Memory B cell (primary cell): ENCODE results near the gene ABCA13.

ENCODE experiments used
- ATAC-seq: fragments of 150-1000 bp; cut with Tn5 transposase; 2 replicates; pipeline ENCODE4 v1.10.0; 2021; ENCODE audit warnings: low read depth, mild to moderate bottlenecking, moderate library complexity
- DNase-seq, 2 donors: peaks; one replicate each; pipeline ENCODE4 v3.0.0; 2022; ENCODE audit warnings: low spot score in 2 of 2
- H3K27ac Mint-ChIP-seq: one replicate; pipeline ENCODE4 v1.8.0; 2022; ENCODE audit warnings: mild to moderate bottlenecking, moderate library complexity, mixed read lengths
- H3K27me3 Mint-ChIP-seq: one replicate; pipeline ENCODE4 v1.8.0; 2022; ENCODE audit warnings: mixed read lengths
- H3K36me3 Mint-ChIP-seq: one replicate; pipeline ENCODE4 v1.8.0; 2022; ENCODE audit warnings: mild to moderate bottlenecking, mixed read lengths
- H3K4me1 Mint-ChIP-seq: one replicate; pipeline ENCODE4 v1.8.0; 2022; ENCODE audit warnings: mixed read lengths
- H3K4me3 Mint-ChIP-seq: one replicate; pipeline ENCODE4 v1.8.0; 2022; ENCODE audit warnings: mild to moderate bottlenecking, moderate library complexity, mixed read lengths
- H3K9me3 Mint-ChIP-seq: one replicate; pipeline ENCODE4 v1.8.0; 2022; ENCODE audit warnings: mixed read lengths

The ABCA13 gene

DNA sequence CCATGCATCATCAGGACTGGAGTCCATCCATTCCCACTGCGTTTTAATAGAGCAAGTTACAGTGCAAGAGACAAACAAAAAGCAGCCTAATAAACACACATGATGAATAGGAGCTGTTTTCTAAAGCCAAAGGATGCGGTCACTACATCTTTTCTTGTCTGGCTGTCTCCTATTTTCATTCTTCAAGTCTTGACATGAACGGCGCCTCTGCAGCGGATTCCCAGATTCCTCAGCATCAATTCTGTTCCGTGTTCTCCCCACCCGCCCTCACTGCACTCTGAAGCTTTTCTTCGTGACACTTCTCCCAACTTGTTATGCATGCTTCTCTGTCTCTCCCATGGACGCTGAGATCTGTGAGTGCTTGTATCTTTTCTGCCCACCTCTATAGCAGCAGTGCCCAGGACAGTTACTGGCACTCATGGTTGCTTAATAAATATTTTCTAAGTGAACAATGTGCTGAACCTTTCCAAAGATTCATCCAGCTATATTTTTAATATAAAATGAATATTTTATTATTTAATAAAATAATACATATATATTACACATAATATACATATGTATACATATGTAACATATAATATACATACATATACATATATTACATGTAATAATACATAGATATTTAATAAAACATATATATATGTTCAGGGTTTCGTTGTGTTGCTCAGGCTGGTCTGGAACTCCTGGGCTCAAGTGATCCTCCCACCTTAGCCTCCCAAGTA lies 242.9 kb downstream of the ABCA13 start:
- no peaks in the 10 kb centered on the region for H3K9me3 Mint-ChIP-seq

DNA sequence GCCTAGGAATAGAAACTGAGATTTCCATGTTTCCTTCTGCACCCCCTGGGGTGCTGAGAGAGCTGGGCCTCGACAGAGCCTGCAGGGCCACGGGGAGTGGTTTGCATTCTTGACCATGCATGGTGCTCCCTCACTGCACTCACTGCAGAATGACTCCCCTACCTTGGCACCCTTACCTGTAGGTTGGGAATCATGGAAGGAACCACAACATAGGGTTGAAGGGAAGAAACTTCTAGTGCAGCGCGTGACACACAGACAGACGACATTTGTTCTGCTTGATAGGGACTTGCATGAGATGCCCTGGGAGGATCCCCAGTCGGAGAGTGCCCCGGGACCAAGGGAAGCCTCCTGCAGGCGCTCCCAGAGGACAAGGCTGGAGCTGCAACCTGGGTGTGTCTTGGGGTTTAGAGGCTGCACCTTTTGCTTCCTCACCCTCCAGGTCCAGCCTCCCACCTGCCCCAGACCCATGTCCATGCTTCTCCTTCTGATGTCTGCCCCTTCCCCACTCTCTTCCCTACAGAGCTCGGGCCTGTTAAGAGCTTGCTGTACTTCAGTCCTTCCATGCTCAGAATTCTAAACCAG lies 245.2 kb downstream of the ABCA13 start:
- Mint-ChIP-seq H3K4me1 (no peaks in the 10 kb centered on the region), H3K27me3 (no peaks in the 10 kb centered on the region), H3K9me3 (no peaks in the 10 kb centered on the region), H3K4me3 (no peak overlapping the region), H3K36me3 (no peaks in the 10 kb centered on the region), H3K27ac (no peak overlapping the region)
- DNase-seq (no peak), ATAC-seq (no peak)

More for the DNA sequence above, 242.9 kb downstream of the ABCA13 start:
- Mint-ChIP-seq H3K4me1 (no peaks in the 10 kb centered on the region), H3K27ac (no peak overlapping the region), H3K27me3 (no peaks in the 10 kb centered on the region), H3K36me3 (peaks cover 2% of the 10 kb centered on the region), H3K4me3 (no peak overlapping the region)
- ATAC-seq: no peak
- no peak for DNase-seq

DNA sequence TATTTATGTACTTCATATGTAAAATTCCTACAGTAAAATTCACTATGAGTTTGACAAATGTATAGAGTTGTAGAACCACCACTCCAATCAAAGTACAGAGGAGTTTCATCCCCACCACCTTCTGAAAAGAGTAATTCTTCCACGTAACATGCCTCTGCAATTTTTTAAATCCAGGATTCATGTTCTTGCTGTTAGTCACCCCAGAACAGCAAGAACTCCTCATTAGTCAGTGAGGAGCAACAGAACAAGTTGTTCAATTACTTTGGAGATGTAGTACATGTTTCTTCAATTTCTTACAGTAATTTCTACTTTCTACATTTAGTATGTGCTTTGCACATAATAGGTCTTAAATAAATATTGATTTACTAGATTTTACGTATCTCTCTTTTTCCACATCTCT lies 248.1 kb downstream of the ABCA13 start:
- Mint-ChIP-seq H3K9me3 (no peaks in the 10 kb centered on the region), H3K27ac (no peak overlapping the region), H3K4me3 (no peak overlapping the region), H3K36me3 (no peaks in the 10 kb centered on the region), H3K27me3 (peaks cover 2% of the 10 kb centered on the region), H3K4me1 (no peaks in the 10 kb centered on the region)
- ATAC-seq (no peak), DNase-seq (no peak)

DNA sequence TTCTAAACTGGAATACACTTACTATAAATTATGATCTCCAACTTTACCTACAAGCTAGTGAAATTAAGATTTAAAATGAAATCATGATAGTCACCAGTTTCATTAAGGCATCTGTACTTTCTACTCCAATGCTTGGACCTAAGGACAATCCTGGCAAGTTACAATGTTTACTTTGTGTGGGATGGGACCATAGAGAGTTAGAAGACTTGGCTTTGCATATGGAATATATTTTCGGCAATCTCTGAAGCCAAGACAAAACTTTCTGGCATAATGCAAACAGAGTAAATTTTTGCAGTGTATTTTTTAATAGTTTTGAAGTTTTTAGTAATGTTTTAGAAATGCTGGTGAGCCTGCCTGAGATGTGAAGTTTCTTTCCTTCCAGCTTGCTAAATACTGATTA lies 248.9 kb downstream of the ABCA13 start:
- no peak for DNase-seq
- Mint-ChIP-seq H3K9me3 (no peaks in the 10 kb centered on the region), H3K36me3 (no peaks in the 10 kb centered on the region), H3K4me1 (no peaks in the 10 kb centered on the region), H3K4me3 (no peak overlapping the region), H3K27me3 (peaks cover 2% of the 10 kb centered on the region), H3K27ac (no peak overlapping the region)
- ATAC-seq: no peak

DNA sequence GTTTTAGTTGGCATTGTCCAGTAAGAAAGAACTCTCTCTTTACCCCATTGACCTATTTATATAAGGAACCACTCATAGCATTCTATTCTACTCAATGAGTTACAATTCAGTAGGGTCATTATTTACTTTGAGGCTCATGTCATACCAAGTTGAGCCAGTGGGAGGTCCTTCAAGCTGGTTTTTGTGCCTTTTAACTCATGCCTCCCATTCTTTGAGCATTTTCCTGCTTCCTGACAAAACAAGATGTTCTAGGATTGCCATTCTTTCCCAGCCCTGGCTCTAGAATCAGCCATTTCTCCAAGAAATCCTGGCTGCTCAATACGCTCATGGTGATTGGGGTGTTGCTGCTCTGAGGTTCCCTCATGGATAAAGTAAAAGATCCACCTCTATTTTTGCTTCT lies 250.1 kb downstream of the ABCA13 start:
- no peaks in the 10 kb centered on the region for H3K36me3 Mint-ChIP-seq
- no peak overlapping the region for H3K4me3 Mint-ChIP-seq
- H3K27me3 Mint-ChIP-seq: peaks cover 2% of the 10 kb centered on the region
- DNase-seq (no peak), ATAC-seq (no peak)
- no peaks in the 10 kb centered on the region for H3K9me3 Mint-ChIP-seq
- no peak overlapping the region for H3K27ac Mint-ChIP-seq
- no peaks in the 10 kb centered on the region for H3K4me1 Mint-ChIP-seq

DNA sequence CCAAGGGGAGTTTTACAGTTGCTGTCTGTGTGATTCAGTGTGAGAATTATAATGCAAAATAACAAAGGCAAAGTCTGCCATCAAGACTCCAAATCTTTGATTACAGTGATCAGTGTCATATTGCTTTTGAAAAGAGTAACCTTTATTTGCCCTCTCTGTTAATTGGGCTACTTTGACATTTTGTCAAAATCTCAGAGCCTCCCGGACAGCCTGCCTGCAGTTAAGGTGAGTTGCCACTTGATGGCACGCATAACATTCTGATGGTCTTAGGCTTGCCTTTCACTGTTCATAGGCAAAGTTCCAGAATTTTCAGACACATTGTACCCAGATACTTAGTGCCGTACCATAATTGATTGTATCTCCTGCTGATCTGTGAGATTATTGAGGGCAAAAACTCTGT lies 253.5 kb downstream of the ABCA13 start:
- Mint-ChIP-seq H3K27me3 (peaks cover 2% of the 10 kb centered on the region), H3K27ac (no peak overlapping the region), H3K9me3 (no peaks in the 10 kb centered on the region), H3K4me3 (no peak overlapping the region), H3K36me3 (no peaks in the 10 kb centered on the region), H3K4me1 (no peaks in the 10 kb centered on the region)
- no peak for DNase-seq
- ATAC-seq: no peak

DNA sequence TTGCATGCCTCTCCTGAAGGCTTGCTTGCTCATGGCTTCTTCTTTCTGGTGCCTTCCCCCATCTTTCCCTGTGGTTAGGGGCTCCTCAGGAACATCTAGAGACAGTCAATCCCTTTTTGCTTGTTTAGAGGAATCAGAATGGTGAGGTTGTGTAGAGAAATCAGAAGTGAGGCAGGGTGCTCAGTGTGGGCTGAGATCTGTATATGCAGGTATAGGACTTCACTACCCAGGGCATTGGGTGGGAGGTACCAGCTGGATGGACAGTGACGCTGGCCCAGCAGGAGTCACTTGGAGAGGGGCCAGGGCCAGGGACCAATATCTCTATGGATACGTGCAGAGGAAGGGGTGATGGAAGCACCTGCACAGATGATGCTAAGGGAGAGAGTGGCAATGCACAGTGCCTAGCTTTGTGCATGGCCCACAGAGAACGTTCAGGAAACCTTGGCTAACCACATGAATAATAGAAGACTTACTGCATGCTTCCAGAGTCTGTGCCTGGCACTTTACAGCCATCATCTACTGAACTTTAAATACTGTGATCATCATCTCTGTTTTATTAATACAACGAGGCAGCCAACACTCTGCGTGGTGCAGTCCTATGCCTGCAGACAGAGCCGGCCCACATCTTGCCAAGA lies 255.2 kb downstream of the ABCA13 start:
- Mint-ChIP-seq H3K9me3 (no peaks in the 10 kb centered on the region), H3K4me3 (no peak overlapping the region), H3K4me1 (no peaks in the 10 kb centered on the region), H3K27me3 (peaks cover 2% of the 10 kb centered on the region), H3K36me3 (no peaks in the 10 kb centered on the region), H3K27ac (no peak overlapping the region)
- DNase-seq (no peak), ATAC-seq (no peak)

DNA sequence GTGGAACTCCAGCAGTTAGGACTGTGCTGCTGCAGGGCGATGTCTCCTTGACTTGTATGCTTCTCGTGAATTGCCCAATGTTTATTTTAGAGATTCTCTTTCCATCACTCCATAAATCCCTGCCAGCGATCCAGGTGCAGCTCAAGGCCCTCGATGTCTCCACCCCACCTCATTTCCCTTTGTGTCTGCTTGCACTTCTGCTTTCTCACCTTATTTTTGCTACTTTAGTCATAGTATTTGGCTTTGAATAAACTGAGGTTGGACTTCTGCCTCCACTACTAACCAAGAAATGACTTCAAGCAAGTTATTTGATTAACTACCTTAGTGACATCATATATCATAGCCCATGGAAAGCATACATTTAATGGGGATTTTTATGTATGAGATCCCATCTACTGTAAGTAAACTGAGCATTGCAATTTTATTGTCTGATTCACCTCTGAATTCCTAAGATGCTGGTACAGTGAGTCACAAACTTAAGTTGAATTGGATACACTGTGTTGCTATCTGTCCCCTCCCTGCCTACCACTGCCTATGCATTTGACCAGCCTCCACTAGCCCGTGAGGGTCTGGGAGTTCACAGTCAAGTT lies 255.8 kb downstream of the ABCA13 start:
- no peak for ATAC-seq
- Mint-ChIP-seq H3K27ac (no peak overlapping the region), H3K4me1 (no peaks in the 10 kb centered on the region), H3K4me3 (no peak overlapping the region), H3K9me3 (no peaks in the 10 kb centered on the region), H3K27me3 (no peaks in the 10 kb centered on the region), H3K36me3 (no peaks in the 10 kb centered on the region)
- DNase-seq: no peak

DNA sequence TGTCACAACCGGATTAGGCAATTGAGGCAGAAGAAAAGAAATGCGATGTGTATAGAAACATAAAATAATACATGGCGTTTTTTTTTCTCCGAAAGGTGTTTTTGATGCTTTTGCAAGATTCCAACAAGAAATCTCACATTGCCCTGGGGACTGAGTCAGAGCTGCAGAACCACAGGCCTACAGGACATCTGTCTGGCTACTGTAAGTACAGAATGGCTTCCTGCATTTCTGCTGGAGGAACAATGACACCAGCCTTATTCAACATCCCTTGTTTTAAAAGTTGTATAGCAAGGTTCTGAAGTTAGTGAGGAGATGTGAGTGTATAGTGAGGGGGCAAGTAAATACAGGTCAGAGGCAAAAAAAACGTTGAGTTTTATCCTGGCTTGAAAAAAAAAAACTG lies 256.4 kb downstream of the ABCA13 start:
- Mint-ChIP-seq H3K36me3 (no peaks in the 10 kb centered on the region), H3K4me1 (no peaks in the 10 kb centered on the region), H3K4me3 (no peak overlapping the region), H3K9me3 (no peaks in the 10 kb centered on the region), H3K27ac (no peak overlapping the region), H3K27me3 (no peaks in the 10 kb centered on the region)
- no peak for ATAC-seq
- no peak for DNase-seq

DNA sequence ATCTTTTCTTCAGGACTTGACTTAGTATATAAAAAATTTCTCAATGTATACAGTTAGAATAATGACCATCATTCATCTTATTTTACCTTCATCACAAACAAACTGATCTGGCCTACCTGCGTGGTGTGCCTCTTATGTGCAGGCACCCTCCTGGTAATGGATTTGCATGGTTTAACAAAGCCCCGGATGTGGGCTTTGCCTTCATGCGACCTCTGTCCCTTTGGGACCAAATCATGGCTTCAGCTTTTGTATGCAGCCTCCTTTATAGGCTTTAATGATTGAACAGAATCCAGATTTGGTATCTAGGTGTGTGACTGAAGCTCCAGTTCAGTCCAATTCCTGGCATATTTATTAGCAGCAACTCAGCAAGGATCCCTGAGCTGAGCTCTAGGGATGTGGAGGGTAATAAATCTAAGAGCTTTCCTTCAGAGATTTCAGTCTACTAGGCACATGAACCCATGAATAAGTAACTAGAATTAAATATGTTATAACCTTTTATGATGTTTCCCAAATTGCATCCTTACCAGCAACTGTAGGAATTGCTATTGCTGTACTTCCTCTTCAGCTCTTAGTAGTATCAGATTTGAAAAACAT lies 256.9 kb downstream of the ABCA13 start:
- H3K9me3 Mint-ChIP-seq: no peaks in the 10 kb centered on the region
- ATAC-seq (no peak), DNase-seq (no peak)
- no peaks in the 10 kb centered on the region for H3K36me3 Mint-ChIP-seq
- H3K4me3 Mint-ChIP-seq: no peak overlapping the region
- H3K27me3 Mint-ChIP-seq: no peaks in the 10 kb centered on the region
- no peaks in the 10 kb centered on the region for H3K4me1 Mint-ChIP-seq
- H3K27ac Mint-ChIP-seq: no peak overlapping the region

DNA sequence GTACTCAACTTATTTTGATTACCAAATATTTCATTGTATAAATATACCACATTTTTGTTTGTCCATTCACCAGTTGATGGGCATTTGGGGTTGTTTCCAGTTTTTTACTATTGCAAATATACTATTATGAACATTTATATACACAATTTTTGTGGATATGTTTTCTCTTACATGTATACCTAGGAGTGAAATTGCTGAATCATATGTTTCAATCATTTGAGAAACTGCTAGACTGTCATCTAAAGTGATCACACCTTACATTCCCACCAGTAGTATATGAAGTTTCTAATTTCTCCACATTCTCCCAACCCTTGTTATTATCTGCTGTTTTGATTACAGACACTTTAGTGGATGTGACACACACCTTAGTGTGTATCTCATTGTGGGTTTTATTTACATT lies 257.9 kb downstream of the ABCA13 start:
- Mint-ChIP-seq H3K27ac (no peak overlapping the region), H3K36me3 (no peaks in the 10 kb centered on the region), H3K27me3 (no peaks in the 10 kb centered on the region), H3K4me3 (no peak overlapping the region), H3K9me3 (peaks cover 5% of the 10 kb centered on the region), H3K4me1 (no peaks in the 10 kb centered on the region)
- ATAC-seq (no peak), DNase-seq (no peak)

DNA sequence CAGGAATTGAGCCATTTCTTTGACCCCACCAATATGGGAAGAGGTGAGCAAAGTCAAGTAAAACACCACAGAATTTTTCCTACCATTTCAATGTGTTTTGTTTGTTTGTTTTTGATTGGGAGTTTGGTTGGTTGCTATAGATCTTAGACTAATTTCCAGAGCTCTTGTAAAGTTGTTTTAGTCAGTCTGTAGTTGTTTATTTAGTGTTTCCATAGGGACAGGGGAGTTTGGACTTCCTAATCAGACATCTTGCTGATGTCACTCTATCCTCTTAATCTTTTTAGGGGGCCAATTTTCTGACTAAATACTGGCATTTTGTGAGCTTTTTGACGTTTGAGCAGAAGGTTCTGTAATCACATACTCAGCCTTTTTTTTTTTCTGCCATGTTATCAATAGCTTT lies 266.9 kb downstream of the ABCA13 start:
- no peak for DNase-seq

DNA sequence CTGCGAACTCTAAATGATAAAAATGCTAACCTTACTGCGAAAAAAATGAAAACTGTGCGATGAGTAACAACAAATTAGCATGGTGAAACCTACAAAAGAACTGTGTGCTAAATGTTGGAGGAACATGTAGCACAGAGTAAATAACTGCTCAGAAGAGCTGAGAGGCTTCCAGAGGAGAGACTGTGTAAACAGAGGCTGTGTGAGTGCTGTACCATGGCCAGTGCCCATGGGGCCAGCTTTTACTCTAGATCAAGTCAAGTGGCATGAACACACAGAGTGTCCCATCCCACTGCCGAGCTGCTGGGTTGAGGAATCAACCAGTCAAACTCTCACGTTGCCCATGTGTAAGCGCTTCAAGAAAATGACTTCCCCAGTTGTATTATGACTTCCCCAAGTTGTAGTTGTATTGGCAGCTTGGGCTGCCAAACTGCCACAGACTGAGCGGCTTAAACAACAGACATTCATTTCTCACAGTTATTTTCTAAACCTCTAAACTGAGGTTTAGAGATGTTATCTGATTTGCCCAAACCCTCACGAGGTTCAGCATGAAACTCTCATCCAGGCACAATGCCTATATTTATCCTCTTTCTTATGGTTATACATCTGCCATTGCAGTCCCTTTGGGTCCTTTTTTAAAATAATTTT lies 270.7 kb downstream of the ABCA13 start:
- peaks cover 2% of the 10 kb centered on the region for H3K4me1 Mint-ChIP-seq
- peaks cover 11% of the 10 kb centered on the region for H3K9me3 Mint-ChIP-seq
- DNase-seq (no peak), ATAC-seq (no peak)
- H3K27ac Mint-ChIP-seq: no peak overlapping the region
- H3K27me3 Mint-ChIP-seq: no peaks in the 10 kb centered on the region
- no peak overlapping the region for H3K4me3 Mint-ChIP-seq
- H3K36me3 Mint-ChIP-seq: no peaks in the 10 kb centered on the region

More for the DNA sequence above, 266.9 kb downstream of the ABCA13 start:
- Mint-ChIP-seq H3K4me1 (no peaks in the 10 kb centered on the region), H3K36me3 (no peaks in the 10 kb centered on the region), H3K4me3 (no peak overlapping the region), H3K27me3 (no peaks in the 10 kb centered on the region), H3K27ac (no peak overlapping the region), H3K9me3 (peaks cover 9% of the 10 kb centered on the region)
- no peak for ATAC-seq

DNA sequence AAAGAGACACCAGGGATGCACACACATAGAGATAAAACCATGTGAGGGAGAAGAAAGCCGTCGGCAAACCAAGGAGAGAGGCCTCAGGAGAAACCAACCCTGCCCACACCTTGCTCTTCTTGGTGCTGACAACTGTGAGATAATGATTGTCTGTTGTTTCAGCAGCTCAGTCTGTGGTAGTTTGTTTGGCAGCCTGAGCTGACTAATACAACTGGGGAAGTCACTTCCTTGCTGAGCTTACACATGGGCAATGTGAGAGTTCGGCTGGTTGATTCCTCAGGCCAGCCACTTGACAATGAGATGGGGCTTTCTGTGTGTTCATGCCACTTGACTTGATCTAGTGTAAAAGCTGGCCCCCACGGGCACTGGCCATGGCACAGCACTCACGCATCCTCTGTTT lies 271.8 kb downstream of the ABCA13 start:
- ATAC-seq (no peak), DNase-seq (no peak)
- no peaks in the 10 kb centered on the region for H3K27me3 Mint-ChIP-seq
- peaks cover 2% of the 10 kb centered on the region for H3K4me1 Mint-ChIP-seq
- H3K27ac Mint-ChIP-seq: no peak overlapping the region
- H3K9me3 Mint-ChIP-seq: peaks cover 11% of the 10 kb centered on the region
- no peaks in the 10 kb centered on the region for H3K36me3 Mint-ChIP-seq
- no peak overlapping the region for H3K4me3 Mint-ChIP-seq
